SH-SY5Y (cell line): ENCODE measurements around the gene MUL1.

ENCODE experiments used
- GATA2 ChIP-seq: IDR thresholded peaks from 2 replicates; pipeline ENCODE4 v1.6.1; 2011; ENCODE audit warnings: mild to moderate bottlenecking, low read depth, low read length
- GATA3 ChIP-seq: IDR thresholded peaks from 2 replicates; pipeline ENCODE4 v1.6.1; 2011; ENCODE audit warnings: low read depth, mild to moderate bottlenecking, low read length, moderate library complexity

DNA sequence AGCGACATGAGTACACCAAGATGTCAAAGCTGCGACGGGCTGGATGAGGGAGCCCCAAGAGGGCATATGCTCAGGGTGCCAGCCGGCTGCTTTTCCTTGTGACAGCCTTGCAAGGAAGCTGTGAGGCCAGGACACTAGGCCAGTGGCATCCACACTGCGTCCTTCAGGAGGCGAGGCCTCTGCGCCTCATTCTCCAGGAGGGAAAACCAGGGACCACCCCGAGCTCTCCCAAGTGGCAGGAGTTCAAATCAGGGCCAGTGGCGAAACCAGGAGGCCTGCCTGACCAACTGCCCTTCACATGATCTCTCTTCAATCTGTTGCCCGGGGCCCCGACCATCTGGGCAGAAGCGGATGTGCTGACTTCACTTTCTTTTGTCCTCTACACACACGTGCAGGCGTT lies 8.2 kb downstream of the MUL1 start:
- TF ChIP-seq GATA2 (no peak), GATA3 (no peak)
